Stimulated activated CD4-positive, alpha-beta T cell treated with anti-CD3 and anti-CD28 coated beads, Interleukin-12 subunit alpha, Interleukin-12 subunit beta, amount 100 ng/mL, for 4 hours (primary cell): Measurements from ENCODE around the gene CROCC.

ENCODE experiments used
- DNase-seq: peaks from one replicate; pipeline ENCODE4 v3.0.0-alpha.2; 2020

CROCC gene

GRCh38 chr1:17014671-17015567 lies 93.2 kb downstream of the CROCC start:
- no peak for DNase-seq

DNA sequence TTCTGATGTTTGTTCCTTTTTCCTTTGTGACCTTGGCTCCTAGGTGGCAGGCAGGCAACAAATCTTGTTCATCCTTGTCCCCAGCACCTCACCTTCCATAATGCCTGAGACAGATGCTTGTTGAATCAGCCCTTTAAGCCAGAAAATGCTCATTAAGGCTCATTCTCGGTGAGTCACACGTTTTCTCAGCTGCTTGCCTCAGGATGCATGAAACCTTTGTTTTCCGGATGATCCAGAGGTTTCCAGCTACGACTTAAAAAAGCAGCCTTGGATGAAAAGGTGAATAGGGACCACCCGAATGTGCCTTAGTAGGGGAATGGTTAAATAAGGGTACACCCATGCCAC lies 94.6 kb downstream of the CROCC start:
- no peak for DNase-seq

GRCh38 chr1:17017435-17017834 lies 95.7 kb downstream of the CROCC start:
- DNase-seq = no peak

GRCh38 chr1:17018849-17019248 lies 97.1 kb downstream of the CROCC start:
- no peak for DNase-seq

- DNase-seq = no peak
Observed at GRCh38 chr1:17020502-17020901, 98.8 kb downstream of the CROCC start.

DNA sequence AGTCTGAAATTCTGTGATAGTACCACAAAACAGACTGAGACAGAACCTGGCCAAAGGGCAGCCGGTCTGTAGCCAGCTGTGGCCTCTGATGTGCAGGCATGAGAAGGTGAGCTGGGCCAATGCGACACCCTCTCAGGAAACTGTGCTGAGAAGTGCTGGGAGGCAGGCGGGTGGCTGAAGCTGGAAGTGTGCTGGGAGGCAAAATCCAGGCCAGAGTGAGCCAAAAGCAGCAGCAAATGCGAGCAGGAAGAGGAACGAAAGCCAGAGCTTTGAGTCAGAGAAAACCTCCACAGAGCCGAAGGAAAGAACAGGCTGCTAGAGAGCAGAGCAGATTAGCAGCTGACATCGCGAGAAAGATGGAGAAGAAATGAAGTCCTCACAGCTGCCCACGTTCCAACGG lies 100.2 kb downstream of the CROCC start:
- no peak for DNase-seq
